Measurements from ENCODE around the gene POLE. TPM values are rescaled to one million over a fixed set of nuclear protein-coding genes. Genes with fewer than 3 reads are reported as not detected.

POLE gene
- total RNA-seq, 4 donors from 2014 or later = 32.2 to 133 (median 44.4) TPM

- whole genome bisulfite sequencing, 2 donors = 84 to 91% methylated on average over 6 of the region's 6 CpGs
Measured at GRCh38 chr12:132588319-132588718, 98.8 kb downstream of the POLE start.

GRCh38 chr12:132587781-132588180 is 99.4 kb downstream of the POLE start:
- no peak for DNase-seq (ENCODE audit: low spot score in 2 of 2)
- peaks cover 0 to 4% (median 0%) of the 10 kb centered on the region in 4 donors for H3K9me3 ChIP-seq
- peaks cover 0 to 4% (median 0%) of the 10 kb centered on the region in 4 donors for H3K4me1 ChIP-seq
- peaks cover 0 to 9% (median 0%) of the 10 kb centered on the region in 3 donors for H3K36me3 ChIP-seq
- 81 to 90% methylated on average over 3 of the region's 3 CpGs for WGBS, 2 donors
- no peak for TF ChIP-seq POLR2A (IDR thresholded peaks at IDR 0.05)
- TF ChIP-seq, protein P1, sequence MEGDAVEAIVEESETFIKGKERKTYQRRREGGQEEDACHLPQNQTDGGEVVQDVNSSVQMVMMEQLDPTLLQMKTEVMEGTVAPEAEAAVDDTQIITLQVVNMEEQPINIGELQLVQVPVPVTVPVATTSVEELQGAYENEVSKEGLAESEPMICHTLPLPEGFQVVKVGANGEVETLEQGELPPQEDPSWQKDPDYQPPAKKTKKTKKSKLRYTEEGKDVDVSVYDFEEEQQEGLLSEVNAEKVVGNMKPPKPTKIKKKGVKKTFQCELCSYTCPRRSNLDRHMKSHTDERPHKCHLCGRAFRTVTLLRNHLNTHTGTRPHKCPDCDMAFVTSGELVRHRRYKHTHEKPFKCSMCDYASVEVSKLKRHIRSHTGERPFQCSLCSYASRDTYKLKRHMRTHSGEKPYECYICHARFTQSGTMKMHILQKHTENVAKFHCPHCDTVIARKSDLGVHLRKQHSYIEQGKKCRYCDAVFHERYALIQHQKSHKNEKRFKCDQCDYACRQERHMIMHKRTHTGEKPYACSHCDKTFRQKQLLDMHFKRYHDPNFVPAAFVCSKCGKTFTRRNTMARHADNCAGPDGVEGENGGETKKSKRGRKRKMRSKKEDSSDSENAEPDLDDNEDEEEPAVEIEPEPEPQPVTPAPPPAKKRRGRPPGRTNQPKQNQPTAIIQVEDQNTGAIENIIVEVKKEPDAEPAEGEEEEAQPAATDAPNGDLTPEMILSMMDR (IDR thresholded peaks at IDR 0.05) = no peak
- TF ChIP-seq EP300 (IDR thresholded peaks at IDR 0.05) = no peak
- H3K27me3 ChIP-seq = peaks cover 0 to 11% of the 10 kb centered on the region in 2 donors
- no peak overlapping the region for H3K27ac ChIP-seq
- H3K4me3 ChIP-seq = no peak overlapping the region

More at GRCh38 chr12:132588319-132588718, 98.8 kb downstream of the POLE start:
- H3K27ac ChIP-seq = no peak overlapping the region
- H3K4me1 ChIP-seq = peaks cover 0 to under 1% (median 0%) of the 10 kb centered on the region in 4 donors
- no peak overlapping the region for H3K4me3 ChIP-seq
- H3K27me3 ChIP-seq = peaks cover 0 to 14% of the 10 kb centered on the region in 2 donors
- peaks cover 0 to 5% (median 0%) of the 10 kb centered on the region in 3 donors for H3K36me3 ChIP-seq
- no peak for TF ChIP-seq EP300 (IDR thresholded peaks at IDR 0.05)
- TF ChIP-seq, protein P1 (IDR thresholded peaks at IDR 0.05) = no peak
- TF ChIP-seq POLR2A (IDR thresholded peaks at IDR 0.05) = no peak
- H3K9me3 ChIP-seq = peaks cover 0 to 4% (median 0%) of the 10 kb centered on the region in 4 donors
- DNase-seq (ENCODE audit: low spot score in 2 of 2) = no peak

- Histone ChIP-seq H3K4me1 (peaks cover 0 to 12% (median 0%) of the 10 kb centered on the region in 4 donors), H3K4me3 (no peak overlapping the region), H3K36me3 (peaks cover 0 to 10% (median 0%) of the 10 kb centered on the region in 3 donors), H3K9me3 (peaks cover 0 to 4% (median 0%) of the 10 kb centered on the region in 4 donors), H3K27me3 (peaks cover 0 to 4% of the 10 kb centered on the region in 2 donors), H3K27ac (no peak overlapping the region)
- WGBS, 2 donors = 88 to 89% methylated on average over 18 of the region's 18 CpGs
- no peak for TF ChIP-seq EP300 (IDR thresholded peaks at IDR 0.05)
- TF ChIP-seq, protein P1 (IDR thresholded peaks at IDR 0.05) = no peak
- TF ChIP-seq POLR2A (IDR thresholded peaks at IDR 0.05) = no peak
- DNase-seq (ENCODE audit: low spot score in 2 of 2) = no peak
Measured at GRCh38 chr12:132586929-132587328, 100.2 kb downstream of the POLE start.

GRCh38 chr12:132585177-132585576 is 102.0 kb downstream of the POLE start:
- Histone ChIP-seq H3K4me3 (no peak overlapping the region), H3K27ac (no peak overlapping the region), H3K4me1 (peaks cover 0 to 20% (median 0%) of the 10 kb centered on the region in 4 donors), H3K27me3 (peaks cover 0 to 4% of the 10 kb centered on the region in 2 donors), H3K36me3 (peaks cover 0 to 26% (median 0%) of the 10 kb centered on the region in 3 donors), H3K9me3 (peaks cover 0 to 4% (median 0%) of the 10 kb centered on the region in 4 donors)
- 81 to 83% methylated on average over 24 of the region's 24 CpGs for WGBS, 2 donors
- no peak for DNase-seq (ENCODE audit: low spot score in 2 of 2)
- TF ChIP-seq, protein P1 (IDR thresholded peaks at IDR 0.05) = no peak
- TF ChIP-seq EP300 (IDR thresholded peaks at IDR 0.05) = no peak
- TF ChIP-seq POLR2A (IDR thresholded peaks at IDR 0.05) = no peak

GRCh38 chr12:132584429-132584828 is 102.7 kb downstream of the POLE start:
- DNase-seq (ENCODE audit: low spot score in 2 of 2) = no peak
- Histone ChIP-seq H3K9me3 (peaks cover 0 to 4% (median 0%) of the 10 kb centered on the region in 4 donors), H3K27ac (no peak overlapping the region), H3K27me3 (peaks cover 0 to 4% of the 10 kb centered on the region in 2 donors), H3K4me1 (peaks cover 0 to 22% (median 0%) of the 10 kb centered on the region in 4 donors), H3K36me3 (peaks cover 0 to 32% (median 0%) of the 10 kb centered on the region in 3 donors), H3K4me3 (no peak overlapping the region)
- WGBS, 2 donors = 85 to 86% methylated on average over 14 of the region's 14 CpGs
- TF ChIP-seq, protein P1 (IDR thresholded peaks at IDR 0.05) = no peak
- TF ChIP-seq EP300 (IDR thresholded peaks at IDR 0.05) (no peak), POLR2A (IDR thresholded peaks at IDR 0.05) (no peak)
